ENCODE measurements around the gene KRTAP17-1.
"Not testable (repeated sequence)": the region's sequence is repeated elsewhere in the genome, so short reads cannot be mapped to it uniquely, and the experiment has no call there.

Gene KRTAP17-1

GRCh38 chr17:41315204-41315794 is at the start of gene KRTAP17-1:
Gene KRTAP17-1 (minus strand): TSS chr17:41315710. CDS start chr17:41315650, 60 bp downstream.
- DNase-seq (ENCODE audit: low read depth, low spot score): no peak

- no peak for DNase-seq (ENCODE audit: low read depth, low spot score)
Measured at GRCh38 chr17:41363881-41364280, 48.4 kb upstream of the KRTAP17-1 start.

- DNase-seq (ENCODE audit: low read depth, low spot score): no peak
Measured at GRCh38 chr17:41360296-41360995, 44.9 kb upstream of the KRTAP17-1 start.

GRCh38 chr17:41354536-41354935 is 39.0 kb upstream of the KRTAP17-1 start:
- DNase-seq (ENCODE audit: low read depth, low spot score): no peak

GRCh38 chr17:41352597-41353366 is 37.3 kb upstream of the KRTAP17-1 start:
- no peak for DNase-seq (ENCODE audit: low read depth, low spot score)

- no peak for DNase-seq (ENCODE audit: low read depth, low spot score)
Measured at GRCh38 chr17:41351177-41351576, 35.7 kb upstream of the KRTAP17-1 start.

GRCh38 chr17:41350381-41350878 is 34.9 kb upstream of the KRTAP17-1 start, which contains the start of gene KRT33A:
Gene KRT33A (minus strand): TSS chr17:41350828. CDS start chr17:41350767, 61 bp downstream.
- not testable (repeated sequence) for DNase-seq (ENCODE audit: low read depth, low spot score)

GRCh38 chr17:41347869-41348760 is 32.6 kb upstream of the KRTAP17-1 start:
- no peak for DNase-seq (ENCODE audit: low read depth, low spot score)

- DNase-seq (ENCODE audit: low read depth, low spot score): not testable (repeated sequence)
Measured at GRCh38 chr17:41346421-41346820, 30.9 kb upstream of the KRTAP17-1 start.

- no peak for DNase-seq (ENCODE audit: low read depth, low spot score)
Measured at GRCh38 chr17:41345992-41346391, 30.5 kb upstream of the KRTAP17-1 start.

- DNase-seq (ENCODE audit: low read depth, low spot score): no peak
Measured at GRCh38 chr17:41343029-41343428, 27.5 kb upstream of the KRTAP17-1 start.

GRCh38 chr17:41340934-41341861 is 25.7 kb upstream of the KRTAP17-1 start:
- no peak for DNase-seq (ENCODE audit: low read depth, low spot score)

GRCh38 chr17:41340494-41340893 is 25.0 kb upstream of the KRTAP17-1 start:
- DNase-seq (ENCODE audit: low read depth, low spot score): no peak

- no peak for DNase-seq (ENCODE audit: low read depth, low spot score)
Measured at GRCh38 chr17:41339571-41340172, 24.2 kb upstream of the KRTAP17-1 start.

GRCh38 chr17:41338961-41339485 is 23.5 kb upstream of the KRTAP17-1 start:
- no peak for DNase-seq (ENCODE audit: low read depth, low spot score)

- DNase-seq (ENCODE audit: low read depth, low spot score): no peak
Measured at GRCh38 chr17:41335747-41336146, 20.2 kb upstream of the KRTAP17-1 start.

GRCh38 chr17:41334385-41335305 is 19.1 kb upstream of the KRTAP17-1 start:
- DNase-seq (ENCODE audit: low read depth, low spot score): no peak

GRCh38 chr17:41333836-41334235 is 18.3 kb upstream of the KRTAP17-1 start:
- no peak for DNase-seq (ENCODE audit: low read depth, low spot score)
